Measurements from ENCODE around the gene SYNJ2. TPM values are rescaled to one million over a fixed set of nuclear protein-coding genes. Genes with fewer than 3 reads are reported as not detected.

Gene SYNJ2
- total RNA-seq, 1 donor from 2014 or later = 31.8 TPM

DNA sequence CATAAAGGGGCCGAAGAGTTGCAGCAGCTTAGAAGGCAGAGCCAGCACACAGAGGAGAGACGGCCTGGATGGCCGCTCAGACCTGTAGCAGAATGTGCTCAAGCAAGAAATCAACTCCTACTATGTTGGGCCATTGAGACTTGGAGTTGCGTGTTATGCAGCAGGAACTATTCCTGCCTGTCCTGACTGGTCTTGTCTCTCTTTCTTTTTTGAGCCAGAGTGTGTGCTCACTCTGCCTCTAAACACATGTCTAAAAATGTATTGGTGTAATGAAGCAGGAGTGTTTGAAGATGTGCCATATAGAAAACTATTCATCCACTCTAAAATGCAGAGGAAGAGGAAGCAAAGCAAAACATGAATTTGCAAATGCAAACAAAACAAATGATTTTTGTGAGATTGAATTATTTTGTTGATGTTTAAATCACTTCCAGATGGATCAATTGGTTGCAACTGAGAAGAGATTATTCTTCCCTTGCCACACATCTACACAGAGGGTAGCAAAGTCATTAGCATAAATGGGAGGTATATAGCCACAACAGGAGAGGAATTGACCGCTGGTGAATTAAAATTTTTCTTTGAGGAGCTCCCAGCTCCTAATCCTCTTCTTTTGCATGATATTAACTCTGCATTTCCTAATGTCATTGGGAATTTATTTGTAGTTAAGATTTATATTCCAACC lies 20.4 kb upstream of the SYNJ2 start:
- Histone ChIP-seq H3K9me3 (ENCODE audit: insufficient read depth, low read depth, low read length) (peaks cover 6% of the 10 kb centered on the region), H4K20me1 (ENCODE audit: insufficient read depth, low read length) (no peaks in the 10 kb centered on the region), H3K4me3 (ENCODE audit: insufficient read depth, low read depth, low read length) (no peak overlapping the region), H2AFZ (ENCODE audit: low read depth, low read length) (no peak overlapping the region), H3K4me2 (ENCODE audit: low read length) (no peak overlapping the region), H3K27ac (ENCODE audit: low read depth, low read length) (no peak overlapping the region), H3K4me1 (ENCODE audit: insufficient read depth, low read length) (peaks cover 12% of the 10 kb centered on the region), H3K36me3 (ENCODE audit: insufficient read depth, low read length) (no peaks in the 10 kb centered on the region), H3K79me2 (ENCODE audit: insufficient read depth, low read length) (no peaks in the 10 kb centered on the region), H3K9ac (ENCODE audit: low read length) (no peak overlapping the region), H3K27me3 (ENCODE audit: insufficient read depth, low read length) (no peaks in the 10 kb centered on the region)
- Mint-ChIP-seq H3K4me1 (ENCODE audit: low read depth, unreplicated experiment) (no peaks in the 10 kb centered on the region), H3K9me3 (ENCODE audit: unreplicated experiment) (peaks cover 24% of the 10 kb centered on the region), H3K4me3 (ENCODE audit: unreplicated experiment) (no peak overlapping the region), H3K36me3 (ENCODE audit: low read depth, unreplicated experiment) (peaks cover 2% of the 10 kb centered on the region), H3K27ac (ENCODE audit: unreplicated experiment) (no peak overlapping the region), H3K27me3 (ENCODE audit: low read depth, unreplicated experiment) (no peaks in the 10 kb centered on the region)
- no peak for DNase-seq (ENCODE audit: low read depth)
- FAIRE-seq = peak; percentile 37
- TF ChIP-seq EZH2 (IDR thresholded peaks at IDR 0.05; ENCODE audit: insufficient read depth, low read length) (no peak), CTCF (IDR thresholded peaks at IDR 0.05; ENCODE audit: insufficient read depth, low read depth, low read length) (no peak)

DNA sequence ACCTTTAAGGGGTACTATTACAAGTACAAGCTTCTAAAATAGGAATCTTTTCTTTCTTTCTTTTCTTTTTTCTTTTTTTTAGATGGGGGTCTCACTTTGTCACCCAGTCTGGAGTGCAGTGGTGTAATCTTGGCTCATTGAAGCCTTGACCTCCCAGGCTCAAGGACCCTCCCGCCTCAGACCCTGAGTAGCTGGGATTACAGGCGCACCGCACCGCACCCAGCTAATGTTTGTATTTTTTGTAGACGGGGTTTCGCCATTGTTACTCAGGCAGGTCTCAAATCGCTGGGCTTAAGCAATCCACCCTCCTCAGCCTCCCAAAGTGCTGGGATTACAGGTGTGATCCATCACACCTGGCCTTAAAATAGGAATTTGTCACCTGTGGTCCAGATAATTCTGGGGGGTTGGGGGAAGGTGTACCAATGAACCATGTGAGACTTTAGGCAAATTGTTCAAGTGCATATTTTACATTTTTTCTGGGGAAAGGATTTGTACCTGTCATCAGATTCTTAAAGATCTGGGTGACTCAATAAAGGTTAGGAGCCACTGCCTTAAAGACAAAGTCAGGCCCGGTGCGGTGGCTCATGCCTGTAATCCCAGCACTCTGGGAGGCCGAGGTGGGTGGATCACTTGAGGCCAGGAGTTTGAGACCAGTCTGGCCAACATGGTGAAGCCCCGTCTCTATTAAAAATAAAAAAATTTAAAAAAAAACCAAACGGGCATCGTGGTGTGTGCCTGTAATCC lies 19.7 kb upstream of the SYNJ2 start:
- TF ChIP-seq EZH2 (IDR thresholded peaks at IDR 0.05; ENCODE audit: insufficient read depth, low read length) (no peak), CTCF (IDR thresholded peaks at IDR 0.05; ENCODE audit: insufficient read depth, low read depth, low read length) (no peak)
- no peak overlapping the region for H3K27ac Mint-ChIP-seq (ENCODE audit: unreplicated experiment)
- H3K27me3 Mint-ChIP-seq (ENCODE audit: low read depth, unreplicated experiment) = no peaks in the 10 kb centered on the region
- Histone ChIP-seq H3K9me3 (ENCODE audit: insufficient read depth, low read depth, low read length) (peaks cover 6% of the 10 kb centered on the region), H3K4me2 (ENCODE audit: low read length) (peak overlapping the region; percentile 18), H3K27ac (ENCODE audit: low read depth, low read length) (peak overlapping the region; percentile 62), H3K27me3 (ENCODE audit: insufficient read depth, low read length) (no peaks in the 10 kb centered on the region), H3K36me3 (ENCODE audit: insufficient read depth, low read length) (no peaks in the 10 kb centered on the region), H4K20me1 (ENCODE audit: insufficient read depth, low read length) (no peaks in the 10 kb centered on the region), H3K79me2 (ENCODE audit: insufficient read depth, low read length) (no peaks in the 10 kb centered on the region), H3K4me1 (ENCODE audit: insufficient read depth, low read length) (peaks cover 12% of the 10 kb centered on the region), H2AFZ (ENCODE audit: low read depth, low read length) (no peak overlapping the region), H3K4me3 (ENCODE audit: insufficient read depth, low read depth, low read length) (no peak overlapping the region), H3K9ac (ENCODE audit: low read length) (no peak overlapping the region)
- DNase-seq (ENCODE audit: low read depth) (no peak), FAIRE-seq (no peak)
- H3K36me3 Mint-ChIP-seq (ENCODE audit: low read depth, unreplicated experiment) = peaks cover 2% of the 10 kb centered on the region
- no peak overlapping the region for H3K4me3 Mint-ChIP-seq (ENCODE audit: unreplicated experiment)
- H3K9me3 Mint-ChIP-seq (ENCODE audit: unreplicated experiment) = peaks cover 24% of the 10 kb centered on the region
- no peaks in the 10 kb centered on the region for H3K4me1 Mint-ChIP-seq (ENCODE audit: low read depth, unreplicated experiment)

All from astrocyte (in vitro differentiated cells and primary cell).